OCI-LY7 (cell line): ENCODE results near the gene CARD16. TPM values are rescaled to one million over a fixed set of nuclear protein-coding genes. Genes with fewer than 3 reads are reported as not detected.
"Not testable (repeated sequence)": the region's sequence is repeated elsewhere in the genome, so short reads cannot be mapped to it uniquely, and the experiment has no call there.

Experiments
- Bru-seq: library from RNA; stranded (reverse); fragments of 400-500 nt; gene quantifications from one replicate; lab custom pipeline; 2021; lab: Mats Ljungman, UMichigan
- BruChase-seq, 2 experiments: library from RNA; stranded (reverse); fragments of 400-500 nt; gene quantifications; one replicate each; lab custom pipeline; 2021; lab: Mats Ljungman, UMichigan
- BruUV-seq: library from RNA; stranded (reverse); fragments of 400-500 nt; replicated peaks from 2 replicates; lab custom pipeline; 2021; lab: Mats Ljungman, UMichigan
- CTCF ChIA-PET: fragments of 300-600 bp; sonication (Branson Sonifier 250); formaldehyde crosslinking; loops from one replicate; lab custom pipeline; 2022; ENCODE audit warnings: antibody characterized with exemption; ENCODE audit not compliant: unreplicated experiment; lab: Charles Lee
- POLR2A ChIA-PET: fragments of 300-600 bp; sonication (Branson Sonifier 250); formaldehyde crosslinking; loops from one replicate; lab custom pipeline; 2022; ENCODE audit warnings: antibody characterized with exemption; lab: Charles Lee
- DNase-seq: peaks from one replicate; pipeline ENCODE4 v3.0.0-alpha.2; 2015; ENCODE audit warnings: low spot score
- H2AFZ ChIP-seq: fragments of 200-600 bp; sonication (generic), shearing (Covaris generic); 2 replicates; pipeline ENCODE4 v1.6.1; 2014; ENCODE audit warnings: mild to moderate bottlenecking, antibody characterized with exemption, low read length, moderate library complexity
- H3K27ac ChIP-seq: fragments of 200-600 bp; sonication (generic); 2 replicates; pipeline ENCODE4 v1.5.1; 2014; ENCODE audit warnings: mixed run types, low read depth, mild to moderate bottlenecking, moderate library complexity, low read length, inconsistent platforms; ENCODE audit not compliant: poor library complexity, severe bottlenecking
- H3K36me3 ChIP-seq: fragments of 200-600 bp; sonication (generic); 2 replicates; pipeline ENCODE4 v1.6.1; 2014; ENCODE audit warnings: mild to moderate bottlenecking, antibody characterized with exemption, low read length, moderate library complexity, mixed read lengths; ENCODE audit not compliant: insufficient read depth
- H3K4me1 ChIP-seq: fragments of 200-600 bp; sonication (generic); 2 replicates; pipeline ENCODE4 v1.5.1; 2014; ENCODE audit warnings: mild to moderate bottlenecking, low read length; ENCODE audit not compliant: insufficient read depth, poor library complexity, severe bottlenecking
- H3K4me2 ChIP-seq: fragments of 200-600 bp; sonication (generic); 2 replicates; pipeline ENCODE4 v1.6.1; 2014; ENCODE audit warnings: mild to moderate bottlenecking, low read length
- H3K4me3 ChIP-seq: fragments of 200-600 bp; sonication (generic); 2 replicates; pipeline ENCODE4 v1.5.1; 2014; ENCODE audit warnings: mild to moderate bottlenecking, low read depth, low read length; ENCODE audit not compliant: poor library complexity, severe bottlenecking
- H3K79me2 ChIP-seq: fragments of 200-600 bp; sonication (generic); 2 replicates; pipeline ENCODE4 v1.6.1; 2016; ENCODE audit warnings: low read depth, mild to moderate bottlenecking, low read length, moderate library complexity, mixed read lengths; ENCODE audit not compliant: insufficient read depth
- H3K9me2 ChIP-seq: fragments of 200-600 bp; sonication (generic); 2 replicates; pipeline ENCODE4 v1.6.1; 2016; ENCODE audit warnings: mild to moderate bottlenecking, low read length, mixed read lengths; ENCODE audit not compliant: insufficient read depth
- H3K9me3 ChIP-seq: fragments of 200-600 bp; sonication (generic); 2 replicates; pipeline ENCODE4 v1.6.1; 2014; ENCODE audit warnings: mild to moderate bottlenecking, mixed run types, low read length, mixed read lengths
- H4K20me1 ChIP-seq: fragments of 200-600 bp; sonication (generic); 2 replicates; pipeline ENCODE4 v1.6.1; 2014; ENCODE audit warnings: mild to moderate bottlenecking, antibody characterized with exemption, low read length, moderate library complexity, mixed read lengths; ENCODE audit not compliant: insufficient read depth
- EZH2phosphoT487 ChIP-seq: fragments of 200-600 bp; sonication (generic); IDR thresholded peaks from 2 replicates; pipeline ENCODE4 v1.6.1; 2018; ENCODE audit warnings: low read depth, borderline replicate concordance, mild to moderate bottlenecking, mixed run types, antibody characterized with exemption, low read length, moderate library complexity, mixed read lengths
- intact Hi-C: fragments of 100-400 bp; cut with micrococcal nuclease; formaldehyde crosslinking; loops from one replicate; pipeline ENCODE4 v1.10.0; 2022; ENCODE audit not compliant: unreplicated experiment
- long read RNA-seq: library from polyadenylated mRNA; stranded (forward); transcript quantifications from one replicate; pipeline ENCODE4 v2.0.0, GENCODE V29; 2022
- total RNA-seq, 2 experiments: library from RNA; depleted of rRNA in 1 of 2; stranded (reverse); fragments of >200 nt in 1 of 2; shearing (Covaris generic) in 1 of 2; gene quantifications; 2 replicates each; pipeline ENCODE4 v1.2.3, GENCODE V29; 2014 to 2022
- TF ChIP-seq, protein P1 (sequence below): fragments of 200-600 bp; sonication (generic); conservative IDR thresholded peaks from 2 replicates; pipeline ENCODE4 v1.5.1; 2014; ENCODE audit warnings: mild to moderate bottlenecking, antibody characterized with exemption, low read length, moderate library complexity, mixed read lengths

The CARD16 gene
- total RNA-seq (2014; rRNA removed; shearing (Covaris generic)) (0.44 and 1.4 TPM in 2 replicates), total RNA-seq (2022) (0.42 TPM in 1 of 2 replicates, not detected in the other), Bru-seq, nascent RNA (percentile 7 among the genes with signal in this experiment), BruChase-seq, experiment 1, labeled RNA remaining after a 6-hour chase (percentile 6 among the genes with signal in this experiment), BruChase-seq, experiment 2, labeled RNA remaining after a 2-hour chase (percentile 3 among the genes with signal in this experiment)
- long read RNA-seq, partial matches to known transcripts, result 0 of 1 reads
- long read RNA-seq, other reads (novel, unspliced or antisense), result 0 of 1 reads

DNA sequence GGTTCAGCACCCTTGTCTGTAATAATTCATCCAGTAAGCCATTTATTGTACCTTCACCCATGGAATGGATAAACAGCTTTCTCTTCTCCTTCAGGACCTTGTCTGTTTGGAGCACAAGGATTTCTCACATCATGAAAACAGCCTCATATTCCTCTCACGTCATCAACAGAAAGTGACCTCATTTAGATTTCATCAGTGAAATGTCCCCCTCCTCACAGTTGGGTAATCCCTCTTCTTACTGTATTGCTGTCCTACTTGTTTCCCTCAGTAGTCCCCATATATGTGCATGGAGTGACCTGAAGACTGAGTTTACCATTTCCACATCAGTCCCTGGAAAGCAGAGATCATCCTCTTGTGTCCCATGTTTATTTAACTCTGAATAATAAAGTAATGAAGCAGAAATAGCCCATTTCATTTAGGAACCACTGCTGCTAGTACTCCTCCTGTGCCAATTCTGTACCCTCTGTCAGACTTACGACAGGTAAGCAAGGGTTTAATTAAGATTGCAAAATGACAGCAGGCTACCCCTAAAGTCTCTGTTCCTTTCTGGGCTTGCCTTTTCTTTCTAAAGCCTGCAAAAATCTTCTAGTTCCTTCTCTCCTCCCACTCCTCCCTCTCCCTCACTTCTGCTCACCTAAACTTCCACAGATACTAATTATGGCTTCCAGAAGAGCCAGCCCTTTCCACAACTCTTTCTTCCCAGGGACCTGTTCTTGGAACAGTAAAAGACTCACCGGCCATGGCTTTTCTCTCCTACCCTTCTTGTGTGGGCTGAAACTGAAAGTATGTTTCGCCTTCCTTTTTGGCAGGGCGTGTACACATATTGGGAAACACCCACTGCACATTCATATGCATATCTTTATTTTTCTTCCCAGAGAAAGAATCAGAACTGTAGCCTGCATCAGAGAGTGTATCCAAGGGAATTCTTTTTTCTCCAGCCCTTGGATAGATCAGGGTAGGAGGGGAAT, at the start of gene CARD16:
TSS of gene CARD16 (minus strand) at position 779 of the 968 bp plus-strand sequence. CDS start at position 741, 38 bp downstream.
- H3K9me3 ChIP-seq, intact Hi-C loops, POLR2A ChIA-PET, H3K4me1 ChIP-seq, H3K27ac ChIP-seq, H4K20me1 ChIP-seq, H3K9me2 ChIP-seq, CTCF ChIA-PET, H3K79me2 ChIP-seq, H3K36me3 ChIP-seq, BruUV-seq, H3K4me3 ChIP-seq: not testable (repeated sequence)
- DNase-seq, result peak; percentile 1
- H2AFZ ChIP-seq, result peak within 1 kb of the TSS; percentile 41; the same call in 1 of the 2 replicates
- H3K4me2 ChIP-seq, result peak within 1 kb of the TSS; percentile 10; the same call in 1 of the 2 replicates

DNA sequence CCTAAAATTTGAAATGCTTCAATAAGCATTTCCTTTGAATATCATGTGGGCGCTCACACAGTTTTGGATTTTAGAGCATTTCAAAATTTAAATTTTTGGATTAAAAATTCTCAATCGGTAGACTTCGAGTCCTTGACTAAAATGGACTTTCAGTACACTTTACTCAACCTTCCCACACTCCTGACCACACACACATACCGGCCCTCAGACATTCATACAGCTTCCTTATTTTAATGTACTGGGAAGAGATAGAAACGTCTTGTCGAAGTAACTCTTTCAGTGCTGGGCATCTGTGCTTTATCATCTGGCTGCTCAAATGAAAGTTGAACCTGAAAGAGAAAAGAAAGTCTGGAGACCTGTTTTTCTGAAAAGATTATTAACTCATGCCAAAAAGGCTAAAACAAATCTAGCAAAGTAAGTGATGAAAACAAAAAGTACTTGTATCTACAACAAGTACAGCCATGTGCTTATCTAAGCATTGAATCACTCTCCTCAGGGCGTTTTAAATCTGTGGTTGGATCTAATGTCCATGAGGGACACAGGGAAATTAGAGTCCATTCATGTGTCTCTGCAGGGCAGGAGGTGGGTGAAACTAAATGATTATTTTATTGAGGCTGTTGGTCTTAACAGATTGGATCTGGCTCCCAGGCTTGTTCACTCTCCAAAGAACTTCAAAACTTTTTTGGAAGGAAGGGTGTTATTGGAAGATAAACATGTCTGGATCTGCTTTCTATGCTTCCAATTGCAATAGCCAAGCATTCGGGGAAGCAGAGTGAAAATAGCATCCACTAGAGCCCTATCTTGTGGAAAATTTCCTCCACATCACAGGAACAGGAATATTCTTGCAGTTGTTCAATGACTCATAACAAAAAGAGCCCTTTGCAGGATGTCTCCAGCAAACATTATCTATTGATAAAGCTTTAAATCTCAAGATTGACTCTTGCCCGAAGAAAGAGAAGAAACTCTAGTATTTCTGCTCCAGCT, 47.4 kb upstream of the CARD16 start:
- Histone ChIP-seq H3K27ac (no peak overlapping the region), H2AFZ (no peak overlapping the region), H3K36me3 (no peaks in the 10 kb centered on the region), H3K9me2 (no peaks in the 10 kb centered on the region), H3K4me1 (no peaks in the 10 kb centered on the region), H4K20me1 (no peaks in the 10 kb centered on the region), H3K4me3 (no peak overlapping the region), H3K79me2 (no peaks in the 10 kb centered on the region), H3K9me3 (no peaks in the 10 kb centered on the region), H3K4me2 (no peak overlapping the region)
- POLR2A ChIA-PET, result interaction anchor here (1.1 kb wide), 1 partner anchor 24 kb away, joined by 3 read pairs; no protein-coding TSS in a partner anchor
- BruUV-seq, result no TSS peak
- no peak for DNase-seq
- TF ChIP-seq EZH2phosphoT487, result no peak
- TF ChIP-seq, protein P1, sequence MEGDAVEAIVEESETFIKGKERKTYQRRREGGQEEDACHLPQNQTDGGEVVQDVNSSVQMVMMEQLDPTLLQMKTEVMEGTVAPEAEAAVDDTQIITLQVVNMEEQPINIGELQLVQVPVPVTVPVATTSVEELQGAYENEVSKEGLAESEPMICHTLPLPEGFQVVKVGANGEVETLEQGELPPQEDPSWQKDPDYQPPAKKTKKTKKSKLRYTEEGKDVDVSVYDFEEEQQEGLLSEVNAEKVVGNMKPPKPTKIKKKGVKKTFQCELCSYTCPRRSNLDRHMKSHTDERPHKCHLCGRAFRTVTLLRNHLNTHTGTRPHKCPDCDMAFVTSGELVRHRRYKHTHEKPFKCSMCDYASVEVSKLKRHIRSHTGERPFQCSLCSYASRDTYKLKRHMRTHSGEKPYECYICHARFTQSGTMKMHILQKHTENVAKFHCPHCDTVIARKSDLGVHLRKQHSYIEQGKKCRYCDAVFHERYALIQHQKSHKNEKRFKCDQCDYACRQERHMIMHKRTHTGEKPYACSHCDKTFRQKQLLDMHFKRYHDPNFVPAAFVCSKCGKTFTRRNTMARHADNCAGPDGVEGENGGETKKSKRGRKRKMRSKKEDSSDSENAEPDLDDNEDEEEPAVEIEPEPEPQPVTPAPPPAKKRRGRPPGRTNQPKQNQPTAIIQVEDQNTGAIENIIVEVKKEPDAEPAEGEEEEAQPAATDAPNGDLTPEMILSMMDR, result no peak
- intact Hi-C loops, result no loop called here
- CTCF ChIA-PET, result no interaction called here
